ENCODE data around the gene RIT2.

Gene RIT2

GRCh38 chr18:42929857-42930256 lies 185.6 kb downstream of the RIT2 start:
- DNase-seq (ENCODE audit: low read depth in 2 of 2): no peak

DNA sequence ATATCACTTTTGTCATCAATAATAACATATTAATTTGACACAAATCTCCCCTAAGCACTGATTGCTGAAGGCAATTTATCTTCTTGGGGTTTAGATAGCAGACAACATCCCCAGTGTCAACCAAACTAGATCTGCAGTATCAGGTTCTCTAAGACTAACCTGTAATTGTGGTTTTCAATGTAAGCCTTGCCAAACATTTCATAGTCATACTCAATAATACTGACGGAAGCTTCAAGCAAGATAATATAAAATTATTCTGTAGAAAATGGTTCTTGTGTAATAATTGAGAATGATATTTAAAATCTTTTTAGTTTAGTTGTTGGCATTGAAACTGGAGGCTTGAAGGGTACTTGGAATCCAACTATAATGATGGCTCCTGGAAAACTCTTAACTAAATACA lies 186.3 kb downstream of the RIT2 start:
- DNase-seq (ENCODE audit: low read depth in 2 of 2): no peak

GRCh38 chr18:42925036-42925435 lies 190.4 kb downstream of the RIT2 start:
- no peak for DNase-seq (ENCODE audit: low read depth in 2 of 2)

- no peak for DNase-seq (ENCODE audit: low read depth in 2 of 2)
Observed at GRCh38 chr18:42922363-42922762, 193.1 kb downstream of the RIT2 start.

- DNase-seq (ENCODE audit: low read depth in 2 of 2): no peak
Observed at GRCh38 chr18:42921226-42921737, 194.2 kb downstream of the RIT2 start.

DNA sequence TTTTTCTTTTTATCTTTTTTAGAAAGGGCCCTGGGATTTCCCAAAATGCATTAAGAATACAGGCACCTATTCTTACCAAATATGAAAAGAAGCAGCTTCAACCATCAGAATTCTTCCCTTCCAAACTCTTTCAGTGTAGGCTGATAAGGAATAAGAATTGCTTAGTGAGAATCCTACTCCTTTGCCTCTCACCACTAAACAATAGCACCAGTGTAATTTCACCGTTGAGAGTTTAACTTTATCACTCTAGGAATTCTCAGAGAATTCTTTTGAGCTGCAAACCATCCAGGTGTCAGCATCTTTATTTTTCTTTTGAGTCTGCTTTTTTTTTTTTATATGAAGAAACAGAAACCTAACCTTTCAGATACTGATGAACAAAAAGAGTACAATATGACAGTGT lies 194.9 kb downstream of the RIT2 start:
- no peak for DNase-seq (ENCODE audit: low read depth in 2 of 2)

DNA sequence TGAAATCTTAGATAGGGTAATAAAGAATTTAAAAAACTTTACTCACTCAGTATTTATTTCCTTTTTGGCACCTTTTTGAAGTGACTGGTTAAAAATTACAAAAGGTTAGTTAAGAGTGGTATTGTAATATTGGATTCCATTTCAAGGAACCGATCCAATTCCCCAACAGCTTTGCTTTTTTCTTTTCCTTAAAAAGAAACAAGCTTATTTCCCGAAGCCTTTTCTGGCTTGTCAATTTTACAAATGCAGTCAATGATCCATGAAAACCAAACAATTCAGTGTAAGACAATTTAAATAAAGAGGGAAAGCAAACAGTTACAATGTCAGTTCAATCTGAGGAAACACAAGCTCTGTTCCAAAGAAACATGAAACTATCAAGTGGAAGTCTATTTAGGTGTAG lies 200.2 kb downstream of the RIT2 start:
- DNase-seq (ENCODE audit: low read depth in 2 of 2): no peak

GRCh38 chr18:42914476-42914875 lies 201.0 kb downstream of the RIT2 start:
- no peak for DNase-seq (ENCODE audit: low read depth in 2 of 2)

DNA sequence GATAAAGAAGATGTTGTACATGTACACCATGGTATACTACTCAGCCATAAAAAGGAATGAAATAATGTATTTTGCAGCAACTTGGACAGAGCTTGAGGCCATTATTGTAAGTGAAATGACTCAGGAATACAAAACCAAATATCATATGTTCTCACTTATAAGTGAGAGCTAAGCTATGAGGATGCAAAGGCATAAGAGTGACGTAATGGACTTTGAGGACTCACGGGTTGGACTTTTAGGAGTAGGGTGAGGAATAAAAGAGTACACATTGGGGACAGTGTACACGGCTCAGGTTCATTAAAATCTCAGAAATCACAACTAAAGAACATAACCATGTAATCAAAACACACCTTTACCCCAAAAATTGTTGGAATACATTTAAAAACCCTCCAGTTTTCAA lies 206.4 kb downstream of the RIT2 start:
- DNase-seq (ENCODE audit: low read depth in 2 of 2): no peak

- no peak for DNase-seq (ENCODE audit: low read depth in 2 of 2)
Observed at GRCh38 chr18:42906761-42907160, 208.7 kb downstream of the RIT2 start.

DNA sequence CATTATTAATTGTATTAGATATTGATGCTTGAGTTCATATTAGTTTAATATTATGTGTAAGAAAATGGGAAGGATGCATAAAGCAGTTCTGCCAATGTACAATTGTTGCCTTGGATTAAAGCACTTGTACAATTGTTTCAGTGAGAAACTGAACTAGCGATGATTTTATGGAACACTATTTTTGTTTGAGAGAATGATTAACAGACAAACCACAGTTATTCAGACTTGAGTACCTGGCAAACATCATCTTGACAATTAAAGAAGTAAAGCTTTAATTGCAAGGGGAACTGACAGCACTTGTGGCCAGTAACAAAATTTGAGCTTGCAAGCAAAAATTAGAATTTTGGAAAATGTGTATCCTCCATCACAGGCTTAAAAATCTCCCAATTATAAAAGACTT lies 214.3 kb downstream of the RIT2 start:
- no peak for DNase-seq (ENCODE audit: low read depth in 2 of 2)

GRCh38 chr18:42893977-42894376 lies 221.5 kb downstream of the RIT2 start:
- DNase-seq (ENCODE audit: low read depth in 2 of 2): no peak

GRCh38 chr18:42892181-42892580 lies 223.3 kb downstream of the RIT2 start:
- no peak for DNase-seq (ENCODE audit: low read depth in 2 of 2)

GRCh38 chr18:42891705-42892104 lies 223.8 kb downstream of the RIT2 start:
- DNase-seq (ENCODE audit: low read depth in 2 of 2): no peak

DNA sequence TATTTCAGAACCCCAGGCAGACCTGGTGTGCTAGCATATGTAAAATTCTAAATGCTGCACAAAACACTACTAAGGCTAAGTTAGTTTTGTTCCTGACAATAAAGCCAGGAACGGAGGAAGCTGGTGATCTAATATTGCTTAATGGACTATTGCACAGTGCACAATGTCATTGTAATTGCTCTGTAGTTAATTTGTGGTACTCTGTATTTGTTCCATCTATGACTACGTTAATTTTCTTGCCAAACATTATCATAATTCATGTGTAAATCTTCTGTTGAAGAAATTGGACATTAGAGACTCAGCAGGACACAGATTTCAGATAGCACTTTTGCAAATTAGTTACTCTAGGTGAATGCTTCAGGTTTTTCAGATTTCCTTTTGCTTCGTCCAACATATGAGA lies 232.3 kb downstream of the RIT2 start:
- DNase-seq (ENCODE audit: low read depth in 2 of 2): no peak

GRCh38 chr18:42882122-42882521 lies 233.4 kb downstream of the RIT2 start:
- no peak for DNase-seq (ENCODE audit: low read depth in 2 of 2)

GRCh38 chr18:42872838-42873237 lies 242.6 kb downstream of the RIT2 start:
- no peak for DNase-seq (ENCODE audit: low read depth in 2 of 2)

- DNase-seq (ENCODE audit: low read depth in 2 of 2): no peak
Observed at GRCh38 chr18:42864876-42865275, 250.6 kb downstream of the RIT2 start.

DNA sequence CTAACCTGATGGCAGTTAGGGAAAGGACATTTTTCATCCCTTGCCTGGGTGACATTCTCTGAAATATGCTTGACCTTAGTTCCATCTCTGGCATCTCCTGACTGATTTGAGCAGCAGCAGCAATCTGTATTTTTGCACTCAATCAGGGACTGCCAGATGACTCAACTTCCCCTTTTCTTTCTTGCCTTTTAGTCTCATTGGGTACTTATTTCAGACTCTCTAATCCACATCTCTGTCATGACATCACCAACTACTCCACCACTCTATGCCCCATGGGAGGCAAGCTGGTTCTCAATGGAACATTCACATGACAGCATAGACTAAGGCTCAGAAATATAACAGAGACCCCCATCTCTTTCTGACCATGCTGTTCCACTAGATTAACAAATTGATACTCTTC lies 254.2 kb downstream of the RIT2 start:
- DNase-seq (ENCODE audit: low read depth in 2 of 2): no peak

DNA sequence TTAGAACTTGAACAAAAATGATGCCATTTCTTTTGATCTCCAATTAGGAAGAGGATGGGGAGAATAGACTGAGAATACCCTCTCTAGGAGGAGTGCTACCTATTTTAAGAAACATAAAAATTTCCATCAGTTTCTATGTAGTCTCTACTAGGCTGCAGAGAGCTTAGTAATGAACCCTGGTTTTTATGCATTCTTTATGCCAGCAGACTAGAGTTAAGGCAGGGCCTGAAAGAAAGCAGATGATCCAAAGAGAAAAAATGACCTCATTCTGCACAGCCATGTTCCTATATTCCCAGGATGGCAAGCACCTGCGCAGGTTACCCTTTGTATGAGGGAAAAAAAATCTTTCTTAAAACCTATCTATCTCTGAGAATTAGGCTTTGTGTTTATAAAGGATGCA lies 254.9 kb downstream of the RIT2 start:
- no peak for DNase-seq (ENCODE audit: low read depth in 2 of 2)

DNA sequence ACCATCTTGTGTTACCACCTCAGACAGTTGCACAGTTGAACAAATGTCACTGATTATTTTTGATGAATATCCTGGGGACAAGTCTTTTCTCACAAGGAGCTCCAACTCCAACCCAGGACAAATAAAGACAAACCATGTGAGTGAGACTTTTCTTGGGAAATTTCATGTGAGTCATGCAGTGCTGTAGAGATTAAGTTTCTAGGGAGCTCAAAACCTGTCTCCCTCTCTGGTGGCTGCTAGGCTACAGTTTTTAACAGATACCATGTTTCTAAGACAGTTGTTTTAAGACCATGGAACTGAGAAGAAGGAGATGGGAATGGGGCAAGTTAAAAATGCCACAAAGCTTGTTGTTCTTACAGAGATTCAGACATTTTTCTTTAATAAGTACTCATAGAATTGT lies 255.5 kb downstream of the RIT2 start:
- DNase-seq (ENCODE audit: low read depth in 2 of 2): no peak

DNA sequence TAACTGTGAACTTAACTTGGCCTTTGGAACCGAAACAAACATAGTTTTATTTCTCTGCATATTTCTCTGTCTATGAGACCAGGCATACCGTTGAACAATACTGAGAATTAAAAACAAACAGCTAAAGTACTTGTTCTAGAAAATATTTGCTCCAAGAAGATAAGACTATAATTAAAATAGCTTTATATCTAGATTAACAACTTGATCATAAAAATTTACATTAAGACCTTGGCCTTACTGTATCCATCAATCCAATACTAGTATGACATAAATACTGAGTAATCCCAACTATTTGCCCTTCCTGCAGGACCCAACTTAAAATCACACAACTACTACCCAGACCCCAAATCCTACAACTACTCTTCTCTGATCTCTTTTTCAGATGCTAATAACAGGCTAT lies 260.9 kb downstream of the RIT2 start:
- no peak for DNase-seq (ENCODE audit: low read depth in 2 of 2)

DNA sequence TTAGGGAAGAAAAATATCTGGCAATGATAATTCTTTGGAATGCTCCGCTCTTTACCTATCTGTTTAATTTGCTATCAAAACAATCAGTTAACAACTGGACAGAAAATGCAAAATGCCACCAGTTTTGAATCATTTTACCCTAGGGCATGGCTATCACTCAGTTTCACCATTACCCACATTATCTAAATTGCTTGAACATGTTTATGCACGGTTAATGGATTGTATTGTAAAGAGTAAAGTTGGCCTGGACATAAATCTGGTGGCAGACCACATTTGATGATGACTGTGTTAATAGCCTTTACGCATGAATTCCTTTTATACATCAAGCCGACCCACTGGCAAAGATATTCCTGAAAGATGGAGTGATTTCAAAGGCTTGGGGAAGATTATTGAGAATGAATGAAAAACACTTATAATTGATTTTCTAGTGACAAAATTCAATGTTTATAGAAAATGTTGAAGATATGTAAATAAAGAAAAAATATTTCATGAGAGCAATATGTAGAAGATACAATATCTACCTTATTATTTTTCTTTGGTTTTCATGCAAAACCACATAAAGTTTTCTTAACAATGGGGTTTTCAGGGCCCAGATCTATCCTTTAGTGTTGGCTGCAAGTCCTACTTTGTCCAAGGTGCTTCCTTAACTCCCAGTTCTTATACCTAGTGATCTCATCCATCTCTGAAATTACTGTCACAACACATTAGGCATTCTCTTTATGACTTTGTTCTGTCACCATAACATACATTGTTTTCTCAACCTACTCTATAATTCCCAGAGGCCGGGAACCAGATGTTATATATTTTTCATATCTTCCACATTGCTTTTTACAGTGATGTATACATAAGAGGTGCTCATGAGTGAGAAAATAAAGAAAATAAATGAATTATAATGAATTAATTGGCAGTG lies 265.1 kb downstream of the RIT2 start:
- DNase-seq (ENCODE audit: low read depth in 2 of 2): no peak

- DNase-seq (ENCODE audit: low read depth in 2 of 2): no peak
Observed at GRCh38 chr18:42839408-42839807, 276.1 kb downstream of the RIT2 start.

Data from activated CD8-positive, alpha-beta memory T cell treated with anti-CD3 and anti-CD28 coated beads for 4 hours (primary cell).